Measurements from ENCODE around the gene SNIP1.

GRCh38 chr1:37498872-37499617 is 55.0 kb downstream of the SNIP1 start:
- TF ChIP-seq USF2 (IDR thresholded peaks at IDR 0.05) (no peak), REST (IDR thresholded peaks at IDR 0.05) (no peak), ZSCAN20 (CRISPR knock-in tag; IDR thresholded peaks at IDR 0.05) (no peak), EP300 (IDR thresholded peaks at IDR 0.05) (no peak), CBX8 (IDR thresholded peaks at IDR 0.05) (no peak), NPAS2 (CRISPR knock-in tag; IDR thresholded peaks at IDR 0.05; ENCODE audit: borderline replicate concordance) (no peak), HOXA7 (CRISPR knock-in tag; IDR thresholded peaks at IDR 0.05) (no peak), POLR2A (IDR thresholded peaks at IDR 0.05; ENCODE audit: low read length) (no peak), CHD2 (IDR thresholded peaks at IDR 0.05; ENCODE audit: low read length, partially characterized antibody) (no peak), JUNB (IDR thresholded peaks at IDR 0.05) (peak; percentile 31; the same call in 1 of the 2 replicates), MAFK (IDR thresholded peaks at IDR 0.05; ENCODE audit: partially characterized antibody) (no peak)
- TF ChIP-seq, protein P1, sequence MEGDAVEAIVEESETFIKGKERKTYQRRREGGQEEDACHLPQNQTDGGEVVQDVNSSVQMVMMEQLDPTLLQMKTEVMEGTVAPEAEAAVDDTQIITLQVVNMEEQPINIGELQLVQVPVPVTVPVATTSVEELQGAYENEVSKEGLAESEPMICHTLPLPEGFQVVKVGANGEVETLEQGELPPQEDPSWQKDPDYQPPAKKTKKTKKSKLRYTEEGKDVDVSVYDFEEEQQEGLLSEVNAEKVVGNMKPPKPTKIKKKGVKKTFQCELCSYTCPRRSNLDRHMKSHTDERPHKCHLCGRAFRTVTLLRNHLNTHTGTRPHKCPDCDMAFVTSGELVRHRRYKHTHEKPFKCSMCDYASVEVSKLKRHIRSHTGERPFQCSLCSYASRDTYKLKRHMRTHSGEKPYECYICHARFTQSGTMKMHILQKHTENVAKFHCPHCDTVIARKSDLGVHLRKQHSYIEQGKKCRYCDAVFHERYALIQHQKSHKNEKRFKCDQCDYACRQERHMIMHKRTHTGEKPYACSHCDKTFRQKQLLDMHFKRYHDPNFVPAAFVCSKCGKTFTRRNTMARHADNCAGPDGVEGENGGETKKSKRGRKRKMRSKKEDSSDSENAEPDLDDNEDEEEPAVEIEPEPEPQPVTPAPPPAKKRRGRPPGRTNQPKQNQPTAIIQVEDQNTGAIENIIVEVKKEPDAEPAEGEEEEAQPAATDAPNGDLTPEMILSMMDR (IDR thresholded peaks at IDR 0.05), result no peak

Measured in A549 (cell line).